Activated naive CD4-positive, alpha-beta T cell treated with anti-CD3 and anti-CD28 coated beads, Interleukin-2, amount 50 U/mL, for 24 hours (primary cell): ENCODE results near the gene PROX1.

Source experiments
- H3K27ac Mint-ChIP-seq: one replicate; pipeline ENCODE4 v1.8.0; 2021; ENCODE audit warnings: mild to moderate bottlenecking, mixed read lengths
- H3K27me3 Mint-ChIP-seq: one replicate; pipeline ENCODE4 v1.8.0; 2021; ENCODE audit warnings: mixed read lengths
- H3K36me3 Mint-ChIP-seq: one replicate; pipeline ENCODE4 v1.8.0; 2021; ENCODE audit warnings: mixed read lengths
- H3K4me1 Mint-ChIP-seq: one replicate; pipeline ENCODE4 v1.8.0; 2021; ENCODE audit warnings: mixed read lengths
- H3K4me3 Mint-ChIP-seq: one replicate; pipeline ENCODE4 v1.8.0; 2021; ENCODE audit warnings: mild to moderate bottlenecking, mixed read lengths
- H3K9me3 Mint-ChIP-seq: one replicate; pipeline ENCODE4 v1.8.0; 2021; ENCODE audit warnings: mixed read lengths

The PROX1 gene

GRCh38 chr1:213987927-213988506 is at the start of gene PROX1:
TSS of gene PROX1 (plus strand) at chr1:213987973. CDS start at chr1:213996536, 8,563 bp downstream.
- peak within 1 kb of the TSS; percentile 60 for H3K27ac Mint-ChIP-seq
- peaks cover 73% of the 10 kb centered on the region for H3K27me3 Mint-ChIP-seq
- H3K4me1 Mint-ChIP-seq = peaks cover 60% of the 10 kb centered on the region
- H3K9me3 Mint-ChIP-seq = peaks cover 5% of the 10 kb centered on the region
- no peaks in the 10 kb centered on the region for H3K36me3 Mint-ChIP-seq
- H3K4me3 Mint-ChIP-seq = peak within 1 kb of the TSS; percentile 93

DNA sequence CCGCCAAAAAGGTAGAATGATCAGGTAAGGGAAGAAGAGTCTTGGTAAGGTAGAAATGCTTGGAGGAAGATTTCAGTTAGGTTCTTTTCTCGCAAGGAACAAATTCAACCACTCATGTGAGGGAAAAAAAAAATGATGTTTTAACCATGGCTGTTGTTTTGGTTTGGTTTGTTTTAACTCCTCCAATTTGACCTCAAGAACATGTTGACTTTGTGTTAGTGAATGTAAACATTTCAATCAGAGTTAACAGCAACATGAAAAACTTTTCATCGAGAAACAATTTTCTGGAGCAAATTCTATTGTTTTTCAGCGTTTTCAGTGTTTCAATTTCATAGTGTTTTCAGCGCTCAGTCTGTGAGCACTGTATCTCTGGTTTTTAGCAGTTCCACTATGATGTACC is 49.0 kb upstream of the PROX1 start:
- no peaks in the 10 kb centered on the region for H3K36me3 Mint-ChIP-seq
- H3K9me3 Mint-ChIP-seq = no peaks in the 10 kb centered on the region
- H3K4me3 Mint-ChIP-seq = no peak overlapping the region
- no peaks in the 10 kb centered on the region for H3K4me1 Mint-ChIP-seq
- no peak overlapping the region for H3K27ac Mint-ChIP-seq
- H3K27me3 Mint-ChIP-seq = no peaks in the 10 kb centered on the region

GRCh38 chr1:213939888-213940287 is 47.9 kb upstream of the PROX1 start:
- H3K9me3 Mint-ChIP-seq = no peaks in the 10 kb centered on the region
- H3K27ac Mint-ChIP-seq = no peak overlapping the region
- no peaks in the 10 kb centered on the region for H3K36me3 Mint-ChIP-seq

DNA sequence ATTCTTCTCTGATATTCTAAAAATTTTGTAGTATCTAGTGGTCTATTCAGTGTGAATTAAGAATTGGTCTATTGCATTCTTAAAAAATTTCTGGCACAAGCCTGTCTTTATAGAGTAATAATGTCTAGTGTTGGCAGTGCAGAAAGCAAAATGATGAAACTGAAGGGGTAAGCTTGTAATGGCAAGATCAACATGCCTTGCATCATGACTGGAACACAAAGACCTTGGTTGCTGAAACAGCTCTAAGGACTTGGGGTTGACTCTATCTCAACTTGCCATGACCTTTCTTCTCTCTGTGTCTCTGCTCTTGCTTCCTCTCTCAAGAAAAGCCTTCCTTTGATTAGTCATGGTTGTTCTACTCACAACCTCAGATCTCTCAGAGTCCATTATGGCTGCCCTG is 46.8 kb upstream of the PROX1 start:
- Mint-ChIP-seq H3K27ac (no peak overlapping the region), H3K9me3 (no peaks in the 10 kb centered on the region), H3K4me1 (no peaks in the 10 kb centered on the region), H3K27me3 (no peaks in the 10 kb centered on the region), H3K4me3 (no peak overlapping the region), H3K36me3 (no peaks in the 10 kb centered on the region)

More at GRCh38 chr1:213939888-213940287, 47.9 kb upstream of the PROX1 start:
- Mint-ChIP-seq H3K4me1 (no peaks in the 10 kb centered on the region), H3K27me3 (no peaks in the 10 kb centered on the region), H3K4me3 (no peak overlapping the region)

DNA sequence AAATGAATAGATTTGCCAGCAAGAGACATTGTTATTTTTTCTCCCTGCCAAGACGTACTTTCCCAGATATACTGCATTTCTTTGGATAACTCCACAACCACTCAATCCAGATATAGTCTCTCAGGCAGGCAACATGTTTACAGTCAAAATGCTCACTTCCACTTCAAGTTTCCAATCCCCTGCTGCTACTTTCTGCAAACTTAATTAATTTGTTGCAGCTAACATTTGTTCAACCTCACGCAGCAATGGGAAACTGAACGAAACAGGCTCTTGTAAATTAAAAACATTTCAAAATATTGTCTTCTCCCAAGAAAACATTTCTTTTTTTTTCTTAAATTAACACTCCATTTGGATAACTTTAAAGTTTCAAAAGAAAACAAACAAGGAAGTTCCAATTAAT is 45.7 kb upstream of the PROX1 start:
- no peaks in the 10 kb centered on the region for H3K9me3 Mint-ChIP-seq
- H3K4me3 Mint-ChIP-seq = no peak overlapping the region
- H3K27me3 Mint-ChIP-seq = no peaks in the 10 kb centered on the region
- H3K27ac Mint-ChIP-seq = no peak overlapping the region
- no peaks in the 10 kb centered on the region for H3K36me3 Mint-ChIP-seq
- no peaks in the 10 kb centered on the region for H3K4me1 Mint-ChIP-seq

GRCh38 chr1:213947200-213947801 is 40.5 kb upstream of the PROX1 start:
- Mint-ChIP-seq H3K27me3 (no peaks in the 10 kb centered on the region), H3K4me3 (no peak overlapping the region), H3K36me3 (no peaks in the 10 kb centered on the region), H3K9me3 (no peaks in the 10 kb centered on the region), H3K27ac (no peak overlapping the region), H3K4me1 (no peaks in the 10 kb centered on the region)

DNA sequence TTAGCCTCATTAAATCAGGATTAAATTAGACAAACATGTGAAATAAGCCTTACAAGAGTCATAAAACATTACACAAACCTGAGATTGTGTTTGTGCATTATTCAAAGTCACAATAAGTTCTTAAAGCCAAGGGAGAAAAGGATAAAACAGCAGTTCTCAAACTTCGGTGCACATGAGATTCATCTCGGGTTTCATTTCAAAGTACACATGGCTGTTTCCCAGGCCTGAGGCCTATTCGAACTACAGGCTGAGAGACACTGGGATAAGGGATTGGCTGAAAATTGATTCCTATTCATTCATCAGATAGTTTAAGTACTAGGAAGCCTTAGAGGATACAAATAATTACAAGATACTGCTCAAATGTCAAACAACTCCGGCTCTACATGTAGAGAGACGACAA is 35.9 kb upstream of the PROX1 start:
- Mint-ChIP-seq H3K4me1 (no peaks in the 10 kb centered on the region), H3K36me3 (no peaks in the 10 kb centered on the region), H3K4me3 (no peak overlapping the region), H3K27ac (no peak overlapping the region), H3K9me3 (no peaks in the 10 kb centered on the region), H3K27me3 (peaks cover 2% of the 10 kb centered on the region)

DNA sequence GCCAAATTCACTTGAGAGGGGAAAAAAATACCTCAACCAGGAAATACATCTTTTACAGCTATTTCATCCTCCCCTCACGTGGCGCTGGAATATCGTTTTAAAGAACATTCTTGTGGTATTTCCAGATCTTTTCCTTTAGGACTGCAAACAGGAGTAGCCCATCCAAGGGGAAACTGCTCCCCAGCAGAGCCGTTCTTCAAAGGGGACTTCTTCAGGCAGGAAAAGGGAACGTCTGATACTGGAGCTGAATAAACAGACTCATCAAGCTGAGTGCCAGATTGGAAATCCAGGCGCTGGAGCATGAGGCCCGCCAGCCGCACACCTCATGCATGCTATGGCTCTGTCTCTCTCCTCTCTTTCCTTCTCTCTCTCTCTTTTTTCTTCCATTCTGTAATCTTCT is 34.0 kb upstream of the PROX1 start:
- Mint-ChIP-seq H3K27me3 (peaks cover 6% of the 10 kb centered on the region), H3K4me3 (no peak overlapping the region), H3K4me1 (no peaks in the 10 kb centered on the region), H3K9me3 (no peaks in the 10 kb centered on the region), H3K27ac (no peak overlapping the region), H3K36me3 (no peaks in the 10 kb centered on the region)

GRCh38 chr1:213956295-213956770 is 31.4 kb upstream of the PROX1 start:
- Mint-ChIP-seq H3K4me3 (no peak overlapping the region), H3K27me3 (peaks cover 6% of the 10 kb centered on the region), H3K27ac (no peak overlapping the region), H3K9me3 (peaks cover 5% of the 10 kb centered on the region), H3K4me1 (no peaks in the 10 kb centered on the region), H3K36me3 (no peaks in the 10 kb centered on the region)

GRCh38 chr1:213958346-213958745 is 29.4 kb upstream of the PROX1 start:
- Mint-ChIP-seq H3K27me3 (peaks cover 6% of the 10 kb centered on the region), H3K4me3 (no peak overlapping the region), H3K4me1 (peaks cover 3% of the 10 kb centered on the region), H3K36me3 (no peaks in the 10 kb centered on the region), H3K27ac (no peak overlapping the region), H3K9me3 (peaks cover 5% of the 10 kb centered on the region)

DNA sequence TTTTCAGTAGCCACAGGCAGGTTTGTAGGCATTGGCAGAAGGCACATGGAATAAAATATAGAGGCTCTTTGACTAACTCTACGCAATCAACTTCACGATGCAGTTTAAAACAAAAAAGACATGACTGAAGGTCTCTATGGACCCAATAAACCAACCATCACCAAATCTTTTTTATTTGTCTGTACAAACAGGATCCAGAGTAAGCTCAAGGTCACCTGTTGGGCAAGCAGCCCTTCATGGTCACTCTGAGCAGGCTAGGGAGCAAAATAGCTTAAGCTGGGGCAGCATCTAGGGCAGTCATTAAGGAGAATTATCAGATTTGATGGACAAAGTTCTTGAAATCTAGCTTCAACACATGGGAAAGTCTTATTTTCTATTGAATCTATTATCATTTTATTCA is 26.8 kb upstream of the PROX1 start:
- Mint-ChIP-seq H3K9me3 (peaks cover 5% of the 10 kb centered on the region), H3K4me1 (peaks cover 3% of the 10 kb centered on the region), H3K36me3 (no peaks in the 10 kb centered on the region), H3K4me3 (no peak overlapping the region), H3K27ac (no peak overlapping the region), H3K27me3 (peaks cover 7% of the 10 kb centered on the region)

- H3K4me1 Mint-ChIP-seq = peaks cover 3% of the 10 kb centered on the region
- peaks cover 5% of the 10 kb centered on the region for H3K9me3 Mint-ChIP-seq
- H3K4me3 Mint-ChIP-seq = no peak overlapping the region
- H3K27ac Mint-ChIP-seq = no peak overlapping the region
- H3K36me3 Mint-ChIP-seq = no peaks in the 10 kb centered on the region
- peaks cover 1% of the 10 kb centered on the region for H3K27me3 Mint-ChIP-seq
Measured at GRCh38 chr1:213962508-213962907, 25.3 kb upstream of the PROX1 start.

DNA sequence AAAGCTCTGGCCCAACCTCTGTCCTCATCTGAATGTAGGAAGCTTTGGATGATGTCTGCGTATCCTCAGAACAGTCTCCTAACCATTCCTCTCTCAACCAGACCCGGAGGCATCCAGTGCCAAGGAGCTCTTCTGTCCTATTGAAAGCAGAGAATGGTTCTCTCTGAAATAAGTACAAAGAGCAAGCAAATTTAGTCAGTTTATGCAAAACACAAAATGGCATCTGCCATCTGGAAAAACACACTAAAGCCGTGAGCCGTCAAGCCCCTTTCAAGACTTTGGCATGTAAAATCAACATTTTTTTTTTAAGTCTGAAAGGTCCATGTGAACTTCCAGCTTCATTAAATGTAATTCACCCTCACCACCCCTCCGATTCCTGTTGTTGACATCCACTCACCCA is 21.7 kb upstream of the PROX1 start:
- Mint-ChIP-seq H3K4me3 (no peak overlapping the region), H3K9me3 (no peaks in the 10 kb centered on the region), H3K4me1 (peaks cover 3% of the 10 kb centered on the region), H3K27ac (no peak overlapping the region), H3K36me3 (no peaks in the 10 kb centered on the region), H3K27me3 (peaks cover 3% of the 10 kb centered on the region)

DNA sequence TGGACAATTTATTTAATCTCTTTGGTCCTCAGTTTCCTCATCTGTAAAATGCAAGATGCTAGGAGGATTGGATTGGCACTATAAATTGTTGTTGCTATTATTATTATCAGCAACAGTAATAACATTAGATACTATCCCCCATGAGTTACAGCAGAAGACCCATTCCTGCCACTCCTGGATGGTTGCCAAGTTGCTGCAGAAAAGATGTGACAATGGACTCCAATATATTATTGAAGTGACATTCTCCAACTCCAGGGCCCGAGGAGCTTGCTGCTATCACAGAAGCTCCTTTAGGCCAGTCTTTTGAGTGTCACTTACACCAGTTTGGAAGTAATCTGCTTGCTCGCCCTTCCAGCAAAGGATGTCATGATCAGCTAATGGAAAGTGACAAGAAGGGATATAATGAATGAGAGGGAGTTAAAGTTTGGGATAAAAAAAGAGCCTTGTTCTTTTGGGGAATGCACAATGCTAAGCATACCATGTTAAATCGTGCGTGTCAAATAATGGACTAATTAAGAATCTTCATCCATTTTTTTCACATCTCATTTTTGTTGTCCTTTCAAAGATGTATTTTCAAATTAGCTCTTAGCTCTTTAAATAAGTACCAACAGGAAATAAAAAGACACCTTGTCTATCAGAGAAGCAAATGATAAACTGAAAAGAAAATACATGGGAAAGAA is 19.5 kb upstream of the PROX1 start:
- no peak overlapping the region for H3K27ac Mint-ChIP-seq
- H3K9me3 Mint-ChIP-seq = no peaks in the 10 kb centered on the region
- H3K4me1 Mint-ChIP-seq = peaks cover 5% of the 10 kb centered on the region
- H3K27me3 Mint-ChIP-seq = peaks cover 3% of the 10 kb centered on the region
- H3K4me3 Mint-ChIP-seq = no peak overlapping the region
- H3K36me3 Mint-ChIP-seq = no peaks in the 10 kb centered on the region

- no peak overlapping the region for H3K4me3 Mint-ChIP-seq
Measured at GRCh38 chr1:213969958-213970555, 17.7 kb upstream of the PROX1 start.

DNA sequence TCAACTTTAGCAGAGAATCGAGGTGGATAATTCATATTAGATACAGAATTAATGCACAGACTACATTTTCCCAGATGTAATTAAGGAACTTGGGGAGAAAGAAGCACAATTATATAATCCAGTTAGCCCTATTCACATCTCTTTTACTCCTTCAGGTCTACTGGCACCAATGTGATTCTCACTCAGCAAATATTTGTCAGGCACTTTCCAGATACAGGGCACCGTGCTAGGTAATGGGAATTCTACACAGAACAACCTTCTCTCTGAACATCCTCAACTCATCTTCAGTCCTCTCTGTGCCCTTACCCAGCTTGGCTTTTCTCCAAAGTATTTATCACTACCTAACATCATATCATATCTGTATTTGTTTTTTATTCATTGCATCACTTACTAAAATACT is 15.6 kb upstream of the PROX1 start:
- H3K9me3 Mint-ChIP-seq = no peaks in the 10 kb centered on the region
- peaks cover 5% of the 10 kb centered on the region for H3K4me1 Mint-ChIP-seq
- H3K27me3 Mint-ChIP-seq = peaks cover 6% of the 10 kb centered on the region
- H3K36me3 Mint-ChIP-seq = no peaks in the 10 kb centered on the region
- no peak overlapping the region for H3K27ac Mint-ChIP-seq
- no peak overlapping the region for H3K4me3 Mint-ChIP-seq

More at GRCh38 chr1:213969958-213970555, 17.7 kb upstream of the PROX1 start:
- no peaks in the 10 kb centered on the region for H3K9me3 Mint-ChIP-seq
- peaks cover 2% of the 10 kb centered on the region for H3K27me3 Mint-ChIP-seq
- H3K36me3 Mint-ChIP-seq = no peaks in the 10 kb centered on the region
- peaks cover 5% of the 10 kb centered on the region for H3K4me1 Mint-ChIP-seq
- H3K27ac Mint-ChIP-seq = no peak overlapping the region
